HepG2 (cell line): ENCODE data around the gene TMEM171. TPM values are rescaled to one million over a fixed set of nuclear protein-coding genes. Genes with fewer than 3 reads are reported as not detected.

ENCODE experiments used
- ATAC-seq: fragments of 200-7000 bp; cut with Tn5 transposase; 3 replicates; pipeline ENCODE4 v1.9.1; 2020; ENCODE audit warnings: mild to moderate bottlenecking, moderate library complexity
- BruUV-seq: library from RNA; stranded (reverse); fragments of 400-500 nt; replicated peaks from 2 replicates; lab custom pipeline; 2021; lab: Mats Ljungman, UMichigan
- CTCF ChIA-PET: fragments of 300-600 bp; formaldehyde crosslinking; extraction: SDS; loops from one replicate; lab custom pipeline; 2021; ENCODE audit warnings: low total read pairs, inconsistent platforms, low intra/inter-chr PET ratio; lab: Yijun Ruan, JAX
- POLR2A ChIA-PET: fragments of 350-600 bp; sonication (Branson Sonifier 250); formaldehyde crosslinking; loops from one replicate; lab custom pipeline; 2020; ENCODE audit warnings: antibody characterized with exemption, inconsistent platforms; lab: Yijun Ruan, JAX
- DNase-seq: peaks from one replicate; pipeline ENCODE4 v3.0.0-alpha.2; 2015; ENCODE audit warnings: low spot score
- FAIRE-seq: peaks from 3 replicates; lab custom pipeline; 2011; peaks lifted over from hg19 to GRCh38; lab: Jason Lieb, UNC
- H2AFZ ChIP-seq: one replicate; pipeline ENCODE4 v1.6.1; 2011; ENCODE audit warnings: low read length, inconsistent platforms
- H3K27ac ChIP-seq: fragments of 300-600 bp; 3 replicates; pipeline ENCODE4 v1.8.0; 2011; ENCODE audit warnings: mixed run types, mild to moderate bottlenecking, mixed read lengths, low read length, inconsistent platforms; ENCODE audit not compliant: insufficient read depth; ENCODE audit errors: extremely low read length
- H3K27me3 ChIP-seq, 2 experiments: fragments of 200-600 bp in 1 of 2; 2 replicates in 1 of 2; 3 replicates in 1 of 2; pipeline versions ENCODE4 v1.6.0 to v1.8.0; 2011; ENCODE audit warnings: low read length in 2 of 2, mild to moderate bottlenecking in 2 of 2, moderate library complexity in 2 of 2, inconsistent platforms in 1 of 2; ENCODE audit not compliant: insufficient read depth in 2 of 2, control insufficient read depth in 1 of 2
- H3K36me3 ChIP-seq, 2 experiments: fragments of 200-600 bp in 1 of 2; replicated peaks in 1 of 2; 2 replicates in 1 of 2; 3 replicates in 1 of 2; pipeline versions ENCODE4 v1.5.1 to v1.8.0; 2011; ENCODE audit warnings: low read length in 2 of 2, inconsistent platforms in 1 of 2; ENCODE audit not compliant: insufficient read depth in 2 of 2, control insufficient read depth in 1 of 2
- H3K4me1 ChIP-seq: 2 replicates; pipeline ENCODE4 v1.5.1; 2012; ENCODE audit warnings: low read length, inconsistent platforms; ENCODE audit not compliant: insufficient read depth
- H3K4me2 ChIP-seq: 2 replicates; pipeline ENCODE4 v1.6.0; 2011; ENCODE audit warnings: low read depth, low read length, inconsistent platforms
- H3K4me3 ChIP-seq, 3 experiments: fragments of 200-600 bp in 1 of 3; sonication (generic), shearing (Covaris generic) in 1 of 3; replicated peaks in 1 of 3; 2 replicates each; pipeline ENCODE4 v1.5.1; 2011 to 2016; ENCODE audit warnings: low read length in 3 of 3, inconsistent platforms in 2 of 3, low read depth in 2 of 3, mild to moderate bottlenecking in 2 of 3, control low read depth in 1 of 3, mixed read lengths in 1 of 3; ENCODE audit not compliant: insufficient read depth in 1 of 3
- H3K79me2 ChIP-seq: one replicate; pipeline ENCODE4 v1.6.1; 2011; ENCODE audit warnings: low read length, inconsistent platforms; ENCODE audit not compliant: insufficient read depth
- H3K9ac ChIP-seq: 2 replicates; pipeline ENCODE4 v1.6.0; 2011; ENCODE audit warnings: mild to moderate bottlenecking, low read depth, low read length, inconsistent platforms; ENCODE audit not compliant: insufficient read depth
- H3K9me3 ChIP-seq: 2 replicates; pipeline ENCODE4 v1.5.1; 2012; ENCODE audit warnings: mild to moderate bottlenecking, low read length
- H4K20me1 ChIP-seq: 2 replicates; pipeline ENCODE4 v1.6.0; 2011; ENCODE audit warnings: inconsistent platforms, mild to moderate bottlenecking, low read length, moderate library complexity; ENCODE audit not compliant: insufficient read depth
- KLF12 ChIP-seq: sonication (generic); formaldehyde crosslinking; IDR thresholded peaks from 2 replicates; pipeline ENCODE4 v1.4.0; 2020; ENCODE audit warnings: missing genetic modification reagents, borderline replicate concordance
- NFYC ChIP-seq: IDR thresholded peaks from 2 replicates; pipeline ENCODE4 v1.6.1; 2016; ENCODE audit warnings: missing genetic modification reagents, missing compliant biosample characterization
- NR2F2 ChIP-seq: IDR thresholded peaks from 2 replicates; pipeline ENCODE4 v1.6.1; 2012; ENCODE audit warnings: low read depth, inconsistent platforms, borderline replicate concordance
- SOX6 ChIP-seq, 2 experiments: fragments of 450-650 bp in 1 of 2; sonication (generic) in 1 of 2; formaldehyde crosslinking in 1 of 2; IDR thresholded peaks; 2 replicates each; pipeline versions ENCODE4 v1.4.0 to v1.6.1; 2017 to 2020; ENCODE audit warnings: antibody characterized with exemption in 1 of 2, mild to moderate bottlenecking in 1 of 2, missing genetic modification reagents in 1 of 2
- SUZ12 ChIP-seq: fragments of 150-350 bp; IDR thresholded peaks from 2 replicates; pipeline ENCODE4 v1.6.1; 2014; ENCODE audit warnings: low read depth, low read length
- ZMYM2 ChIP-seq: sonication (generic); formaldehyde crosslinking; IDR thresholded peaks from 2 replicates; pipeline ENCODE4 v1.8.0; 2022; ENCODE audit warnings: mild to moderate bottlenecking, missing genetic modification reagents
- ZNF251 ChIP-seq: sonication (generic); formaldehyde crosslinking; IDR thresholded peaks from 2 replicates; pipeline ENCODE4 v1.9.0; 2021; ENCODE audit warnings: mild to moderate bottlenecking, missing genetic modification reagents
- ZNF292 ChIP-seq: sonication (generic); formaldehyde crosslinking; IDR thresholded peaks from 2 replicates; pipeline ENCODE4 v1.8.1; 2022; ENCODE audit warnings: mild to moderate bottlenecking, low read depth, missing genetic modification reagents, borderline replicate concordance
- ZNF720 ChIP-seq: sonication (generic); formaldehyde crosslinking; IDR thresholded peaks from 2 replicates; pipeline ENCODE4 v1.4.0; 2020; ENCODE audit warnings: missing genetic modification reagents
- WGBS: methylation state at CpG from one replicate; pipeline ENCODE4 v1.1.6; 2017; ENCODE audit warnings: low lambda C conversion rate; 5-methylcytosine and 5-hydroxymethylcytosine counted together
- in situ Hi-C: cut with HindIII; loops from 2 replicates; pipeline ENCODE4 v1.10.0; 2017; ENCODE audit warnings: low pct_unique_long_range_greater_than_20kb; ENCODE audit not compliant: extremely low pct_ligation_motif_present
- intact Hi-C: fragments of 100-400 bp; cut with micrococcal nuclease; formaldehyde crosslinking; loops from one replicate; pipeline ENCODE4 v1.10.0; 2022; ENCODE audit not compliant: unreplicated experiment
- polyA plus RNA-seq, 8 experiments: library from polyadenylated mRNA; depleted of rRNA in 3 of 8; stranded (reverse) in 7 of 8; unstranded in 1 of 8; fragments of >200 nt; fragmentation: Illumina TruSeq in 4 of 8; extraction: Trizol in 4 of 8; gene quantifications; 2 replicates each; pipeline versions ENCODE4 v1.2.1 to v1.2.3, GENCODE V29; 2011 to 2016; ENCODE audit warnings: low read depth in 4 of 8, missing spikeins in 1 of 8, mixed read lengths in 1 of 8; ENCODE audit not compliant: insufficient read depth in 1 of 8
- total RNA-seq, 5 experiments: library from RNA; depleted of rRNA; stranded (reverse); fragments of >200 nt; fragmentation: Illumina TruSeq; extraction: Trizol; gene quantifications; 2 replicates each; pipeline ENCODE4 v1.2.3, GENCODE V29; 2016; ENCODE audit warnings: low read depth in 1 of 5
- TF ChIP-seq, protein P1 (sequence below): sonication (generic); formaldehyde crosslinking; IDR thresholded peaks from 2 replicates; pipeline ENCODE4 v1.5.1; 2020; ENCODE audit warnings: missing genetic modification reagents, mild to moderate bottlenecking, borderline replicate concordance

The TMEM171 gene
- total and polyA plus RNA-seq, 2 of the 13 experiments (the other 11 are each of a cell fraction or from before 2014, with no cell fraction given): 0.12 TPM; not detected in 1

DNA sequence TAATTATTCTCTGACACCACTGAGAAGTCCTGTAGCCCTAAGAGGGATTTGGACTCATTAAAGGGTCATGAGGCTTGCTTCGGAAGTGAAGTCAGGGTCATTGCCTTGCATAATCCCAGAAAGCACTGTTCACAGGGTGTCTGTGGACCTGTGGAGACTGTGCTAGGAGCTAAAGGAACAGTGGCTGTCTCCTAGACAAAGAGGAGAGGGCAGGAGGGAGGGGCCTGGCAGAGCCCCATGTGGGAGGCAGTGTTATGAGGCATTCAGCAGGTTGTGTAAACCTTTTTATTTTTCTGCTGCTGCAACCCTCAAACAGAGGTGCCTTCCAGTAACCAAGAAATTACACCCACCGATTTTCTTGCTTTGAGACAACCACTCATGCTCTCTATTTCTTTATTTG is 55.9 kb downstream of the TMEM171 start:
- ChIA-PET POLR2A (no interaction called here), CTCF (no interaction called here)
- no peaks in the 10 kb centered on the region for H4K20me1 ChIP-seq
- no peak for TF ChIP-seq ZNF292
- TF ChIP-seq KLF12 (CRISPR knock-in tag): no peak
- TF ChIP-seq, protein P1, sequence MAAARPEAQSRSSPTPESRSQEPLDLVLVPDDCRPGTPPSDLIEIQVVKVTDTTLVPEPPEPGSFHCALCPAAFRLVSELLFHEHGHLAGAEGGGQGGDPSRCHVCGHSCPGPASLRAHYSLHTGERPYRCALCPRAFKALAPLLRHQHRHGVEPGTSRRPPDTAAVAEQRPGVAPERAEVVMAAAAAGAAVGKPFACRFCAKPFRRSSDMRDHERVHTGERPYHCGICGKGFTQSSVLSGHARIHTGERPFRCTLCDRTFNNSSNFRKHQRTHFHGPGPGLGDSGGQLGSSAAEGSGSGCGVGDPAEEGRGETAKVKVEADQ (CRISPR knock-in tag): no peak
- no peak for TF ChIP-seq ZMYM2 (CRISPR knock-in tag)
- no peaks in the 10 kb centered on the region for H3K36me3 ChIP-seq
- no peak overlapping the region for H3K4me3 ChIP-seq
- intact Hi-C loops: no loop called here
- in situ Hi-C loops: no loop called here
- H3K27me3 ChIP-seq: peaks cover 0 to 26% of the 10 kb centered on the region in 2 experiments; a peak in 2 of 5 replicates
- no peak overlapping the region for H2AFZ ChIP-seq
- ATAC-seq (no peak), DNase-seq (no peak), FAIRE-seq (no peak)
- H3K9ac ChIP-seq: no peak overlapping the region
- BruUV-seq: no TSS peak
- no peaks in the 10 kb centered on the region for H3K79me2 ChIP-seq
- no peak overlapping the region for H3K27ac ChIP-seq
- no peaks in the 10 kb centered on the region for H3K4me1 ChIP-seq
- no peaks in the 10 kb centered on the region for H3K9me3 ChIP-seq
- WGBS: 25% methylated on average over 2 of the region's 2 CpGs
- H3K4me2 ChIP-seq: no peak overlapping the region

GRCh38 chr5:73178265-73178664 is 57.9 kb downstream of the TMEM171 start:
- CTCF ChIA-PET: no interaction called here
- intact Hi-C loops (no loop called here), in situ Hi-C loops (no loop called here)
- no peaks in the 10 kb centered on the region for H3K79me2 ChIP-seq
- 24% methylated on average over 5 of the region's 5 CpGs for WGBS
- TF ChIP-seq SOX6 (IDR thresholded peaks at IDR 0.05): no peak
- no peak for TF ChIP-seq SOX6 (CRISPR knock-in tag; IDR thresholded peaks at IDR 0.05)
- TF ChIP-seq NR2F2: no peak
- no peak for TF ChIP-seq SUZ12
- no peak for TF ChIP-seq NFYC (CRISPR knock-in tag)
- no peak for TF ChIP-seq ZNF720 (CRISPR knock-in tag)
- TF ChIP-seq ZNF251 (CRISPR knock-in tag): no peak
- H3K9me3 ChIP-seq: no peaks in the 10 kb centered on the region
- ATAC-seq: no peak
- no peaks in the 10 kb centered on the region for H3K36me3 ChIP-seq
- no peak overlapping the region for H3K4me2 ChIP-seq
- no peaks in the 10 kb centered on the region for H4K20me1 ChIP-seq
- no peak for FAIRE-seq
- POLR2A ChIA-PET: no interaction called here
- no peak for DNase-seq
- peaks cover 0 to 21% of the 10 kb centered on the region in 2 experiments; a peak in 2 of 5 replicates for H3K27me3 ChIP-seq
- no peak overlapping the region for H3K4me3 ChIP-seq
- no peak overlapping the region for H3K27ac ChIP-seq
- no TSS peak for BruUV-seq
- no peak overlapping the region for H2AFZ ChIP-seq
- no peak overlapping the region for H3K9ac ChIP-seq
- H3K4me1 ChIP-seq: peaks cover 4% of the 10 kb centered on the region
